OCI-LY7 (cell line): Measurements from ENCODE around the gene CGAS. TPM values are rescaled to one million over a fixed set of nuclear protein-coding genes. Genes with fewer than 3 reads are reported as not detected.

Experiments used
- BruUV-seq: library from RNA; stranded (reverse); fragments of 400-500 nt; replicated peaks from 2 replicates; lab custom pipeline; 2021; lab: Mats Ljungman, UMichigan
- CTCF ChIA-PET: fragments of 300-600 bp; sonication (Branson Sonifier 250); formaldehyde crosslinking; loops from one replicate; lab custom pipeline; 2022; ENCODE audit warnings: antibody characterized with exemption; ENCODE audit not compliant: unreplicated experiment; lab: Charles Lee
- POLR2A ChIA-PET: fragments of 300-600 bp; sonication (Branson Sonifier 250); formaldehyde crosslinking; loops from one replicate; lab custom pipeline; 2022; ENCODE audit warnings: antibody characterized with exemption; lab: Charles Lee
- DNase-seq: peaks from one replicate; pipeline ENCODE4 v3.0.0-alpha.2; 2015; ENCODE audit warnings: low spot score
- H2AFZ ChIP-seq: fragments of 200-600 bp; sonication (generic), shearing (Covaris generic); 2 replicates; pipeline ENCODE4 v1.6.1; 2014; ENCODE audit warnings: mild to moderate bottlenecking, antibody characterized with exemption, low read length, moderate library complexity
- H3K27ac ChIP-seq: fragments of 200-600 bp; sonication (generic); 2 replicates; pipeline ENCODE4 v1.5.1; 2014; ENCODE audit warnings: mixed run types, low read depth, mild to moderate bottlenecking, moderate library complexity, low read length, inconsistent platforms; ENCODE audit not compliant: poor library complexity, severe bottlenecking
- H3K36me3 ChIP-seq: fragments of 200-600 bp; sonication (generic); 2 replicates; pipeline ENCODE4 v1.6.1; 2014; ENCODE audit warnings: mild to moderate bottlenecking, antibody characterized with exemption, low read length, moderate library complexity, mixed read lengths; ENCODE audit not compliant: insufficient read depth
- H3K4me1 ChIP-seq: fragments of 200-600 bp; sonication (generic); 2 replicates; pipeline ENCODE4 v1.5.1; 2014; ENCODE audit warnings: mild to moderate bottlenecking, low read length; ENCODE audit not compliant: insufficient read depth, poor library complexity, severe bottlenecking
- H3K4me2 ChIP-seq: fragments of 200-600 bp; sonication (generic); 2 replicates; pipeline ENCODE4 v1.6.1; 2014; ENCODE audit warnings: mild to moderate bottlenecking, low read length
- H3K4me3 ChIP-seq: fragments of 200-600 bp; sonication (generic); 2 replicates; pipeline ENCODE4 v1.5.1; 2014; ENCODE audit warnings: mild to moderate bottlenecking, low read depth, low read length; ENCODE audit not compliant: poor library complexity, severe bottlenecking
- H3K79me2 ChIP-seq: fragments of 200-600 bp; sonication (generic); 2 replicates; pipeline ENCODE4 v1.6.1; 2016; ENCODE audit warnings: low read depth, mild to moderate bottlenecking, low read length, moderate library complexity, mixed read lengths; ENCODE audit not compliant: insufficient read depth
- H3K9me2 ChIP-seq: fragments of 200-600 bp; sonication (generic); 2 replicates; pipeline ENCODE4 v1.6.1; 2016; ENCODE audit warnings: mild to moderate bottlenecking, low read length, mixed read lengths; ENCODE audit not compliant: insufficient read depth
- H3K9me3 ChIP-seq: fragments of 200-600 bp; sonication (generic); 2 replicates; pipeline ENCODE4 v1.6.1; 2014; ENCODE audit warnings: mild to moderate bottlenecking, mixed run types, low read length, mixed read lengths
- H4K20me1 ChIP-seq: fragments of 200-600 bp; sonication (generic); 2 replicates; pipeline ENCODE4 v1.6.1; 2014; ENCODE audit warnings: mild to moderate bottlenecking, antibody characterized with exemption, low read length, moderate library complexity, mixed read lengths; ENCODE audit not compliant: insufficient read depth
- CTCF ChIP-seq: fragments of 200-600 bp; sonication (generic); conservative IDR thresholded peaks from 2 replicates; pipeline ENCODE4 v1.5.1; 2014; ENCODE audit warnings: mild to moderate bottlenecking, antibody characterized with exemption, low read length, moderate library complexity, mixed read lengths
- EZH2phosphoT487 ChIP-seq: fragments of 200-600 bp; sonication (generic); IDR thresholded peaks from 2 replicates; pipeline ENCODE4 v1.6.1; 2018; ENCODE audit warnings: low read depth, borderline replicate concordance, mild to moderate bottlenecking, mixed run types, antibody characterized with exemption, low read length, moderate library complexity, mixed read lengths
- intact Hi-C: fragments of 100-400 bp; cut with micrococcal nuclease; formaldehyde crosslinking; loops from one replicate; pipeline ENCODE4 v1.10.0; 2022; ENCODE audit not compliant: unreplicated experiment
- total RNA-seq, 2 experiments: library from RNA; depleted of rRNA in 1 of 2; stranded (reverse); fragments of >200 nt in 1 of 2; shearing (Covaris generic) in 1 of 2; gene quantifications; 2 replicates each; pipeline ENCODE4 v1.2.3, GENCODE V29; 2014 to 2022

The CGAS gene
- total RNA-seq, 2 experiments from 2014 or later: 0.40 to 1.3 TPM

GRCh38 chr6:73487473-73487872, 35.4 kb upstream of the CGAS start:
- Histone ChIP-seq H3K9me2 (no peaks in the 10 kb centered on the region), H3K9me3 (peaks cover 15% of the 10 kb centered on the region; the same call in 1 of the 2 replicates), H3K27ac (no peak overlapping the region), H3K4me1 (no peaks in the 10 kb centered on the region), H3K4me3 (no peak overlapping the region), H3K79me2 (peaks cover 5% of the 10 kb centered on the region; the same call in 1 of the 2 replicates), H4K20me1 (no peaks in the 10 kb centered on the region), H3K4me2 (no peak overlapping the region), H3K36me3 (peaks cover 97% of the 10 kb centered on the region), H2AFZ (no peak overlapping the region)
- ChIA-PET POLR2A (interaction anchor here (0.6 to 1.6 kb wide), 4 partner anchors 10 to 25 kb away, joined by 4 to 5 read pairs (median 4); no protein-coding TSS in a partner anchor), CTCF (no interaction called here)
- no TSS peak for BruUV-seq
- intact Hi-C loops: no loop called here
- DNase-seq: no peak
- TF ChIP-seq EZH2phosphoT487: no peak
- TF ChIP-seq CTCF: no peak

GRCh38 chr6:73484438-73484837, 32.3 kb upstream of the CGAS start:
- Histone ChIP-seq H3K79me2 (no peaks in the 10 kb centered on the region), H3K9me3 (peaks cover 15% of the 10 kb centered on the region; the same call in 1 of the 2 replicates), H3K4me1 (no peaks in the 10 kb centered on the region), H2AFZ (no peak overlapping the region), H3K36me3 (peaks cover 98% of the 10 kb centered on the region), H3K9me2 (no peaks in the 10 kb centered on the region), H4K20me1 (no peaks in the 10 kb centered on the region), H3K4me3 (no peak overlapping the region), H3K4me2 (no peak overlapping the region), H3K27ac (no peak overlapping the region)
- no TSS peak for BruUV-seq
- TF ChIP-seq CTCF (no peak), EZH2phosphoT487 (no peak)
- ChIA-PET POLR2A (interaction anchor here (0.6 to 1.2 kb wide), 5 partner anchors 29 to 352 kb away, joined by 3 to 4 read pairs (median 3); no protein-coding TSS in a partner anchor), CTCF (no interaction called here)
- DNase-seq: no peak
- intact Hi-C loops: no loop called here

GRCh38 chr6:73481969-73482368, 29.9 kb upstream of the CGAS start:
- TF ChIP-seq EZH2phosphoT487 (no peak), CTCF (no peak)
- H3K79me2 ChIP-seq: no peaks in the 10 kb centered on the region
- BruUV-seq: no TSS peak
- H3K36me3 ChIP-seq: peaks cover 98% of the 10 kb centered on the region
- DNase-seq: no peak
- H4K20me1 ChIP-seq: no peaks in the 10 kb centered on the region
- H3K9me3 ChIP-seq: no peaks in the 10 kb centered on the region
- H3K4me3 ChIP-seq: no peak overlapping the region
- ChIA-PET CTCF (no interaction called here), POLR2A (interaction anchor here (0.9 to 1.2 kb wide), 2 partner anchors 15 to 163 kb away, joined by 3 read pairs; no protein-coding TSS in a partner anchor)
- H3K27ac ChIP-seq: no peak overlapping the region
- no peak overlapping the region for H3K4me2 ChIP-seq
- no peaks in the 10 kb centered on the region for H3K4me1 ChIP-seq
- no peaks in the 10 kb centered on the region for H3K9me2 ChIP-seq
- intact Hi-C loops: no loop called here
- H2AFZ ChIP-seq: no peak overlapping the region
